ENCODE results near the gene KRT86.
"Not testable (repeated sequence)": the region's sequence is repeated elsewhere in the genome, so short reads cannot be mapped to it uniquely, and the experiment has no call there.

Gene KRT86

GRCh38 chr12:52238916-52239646 lies 35.4 kb upstream of the KRT86 start:
- DNase-seq: no peak

GRCh38 chr12:52239767-52240166 lies 34.7 kb upstream of the KRT86 start:
- peak; percentile 32 for DNase-seq

GRCh38 chr12:52240247-52240646 lies 34.2 kb upstream of the KRT86 start:
- not testable (repeated sequence) for DNase-seq

GRCh38 chr12:52241205-52241842 lies 33.1 kb upstream of the KRT86 start:
- peak; percentile 83 for DNase-seq

DNA sequence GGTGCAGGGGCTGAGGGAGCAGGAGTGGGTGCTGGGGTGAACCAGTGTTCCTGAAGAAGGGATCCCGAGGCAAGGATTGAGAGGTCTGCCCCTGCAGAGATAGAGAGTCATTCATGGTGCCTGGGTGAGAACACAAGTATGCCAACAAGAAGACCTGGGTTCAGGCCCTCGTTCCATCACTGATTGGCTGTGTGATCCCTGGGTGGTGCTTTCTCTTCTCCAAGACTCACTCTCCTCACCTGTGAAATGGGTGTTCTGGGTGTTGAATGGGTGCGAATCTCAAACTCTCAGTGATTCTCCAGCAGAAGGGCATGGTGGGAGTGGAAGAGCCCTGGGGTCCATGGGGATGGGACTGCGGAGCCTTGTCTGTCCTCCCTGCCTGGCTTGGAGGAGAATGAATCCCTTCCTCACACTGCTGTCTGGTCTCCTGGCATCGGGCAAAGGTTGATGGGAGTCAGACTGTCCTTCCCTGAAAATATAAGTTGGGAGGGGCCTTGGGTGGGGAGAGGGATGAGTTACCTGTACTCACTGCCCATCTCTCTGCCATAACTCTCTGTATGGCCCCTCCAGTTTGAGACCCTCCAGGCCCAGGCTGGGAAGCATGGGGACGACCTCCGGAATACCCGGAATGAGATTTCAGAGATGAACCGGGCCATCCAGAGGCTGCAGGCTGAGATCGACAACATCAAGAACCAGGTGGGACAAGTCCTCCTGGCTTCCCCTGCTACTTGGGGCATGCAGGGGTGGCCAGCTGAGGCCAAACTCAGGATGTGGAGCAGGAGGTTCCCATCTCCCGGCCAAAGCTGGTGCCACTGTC lies 31.8 kb upstream of the KRT86 start:
- DNase-seq: no peak

- DNase-seq: peak; percentile 89
Observed at GRCh38 chr12:52243259-52243855, 31.1 kb upstream of the KRT86 start.

- DNase-seq: peak; percentile 99
Observed at GRCh38 chr12:52243856-52244614, 30.4 kb upstream of the KRT86 start.

DNA sequence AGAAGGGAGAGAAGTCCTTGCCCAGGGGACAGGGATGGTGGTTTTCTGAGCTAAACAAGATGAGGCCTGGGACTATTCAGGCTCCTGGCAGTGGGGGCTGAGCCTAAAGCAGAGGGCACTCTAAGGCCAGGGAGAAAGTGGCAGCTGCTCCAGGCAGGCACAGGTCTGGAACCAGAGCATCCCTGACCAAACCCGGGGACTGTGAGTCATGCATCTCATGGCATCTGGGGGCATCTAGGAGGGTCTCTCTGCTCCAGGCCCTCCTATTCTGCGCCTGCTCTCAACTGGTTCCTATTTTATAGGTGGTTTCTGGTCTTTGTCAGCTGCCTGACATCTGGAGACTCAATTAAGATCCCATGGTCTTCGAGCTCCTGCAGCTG lies 29.8 kb upstream of the KRT86 start:
- peak; percentile 67 for DNase-seq

DNA sequence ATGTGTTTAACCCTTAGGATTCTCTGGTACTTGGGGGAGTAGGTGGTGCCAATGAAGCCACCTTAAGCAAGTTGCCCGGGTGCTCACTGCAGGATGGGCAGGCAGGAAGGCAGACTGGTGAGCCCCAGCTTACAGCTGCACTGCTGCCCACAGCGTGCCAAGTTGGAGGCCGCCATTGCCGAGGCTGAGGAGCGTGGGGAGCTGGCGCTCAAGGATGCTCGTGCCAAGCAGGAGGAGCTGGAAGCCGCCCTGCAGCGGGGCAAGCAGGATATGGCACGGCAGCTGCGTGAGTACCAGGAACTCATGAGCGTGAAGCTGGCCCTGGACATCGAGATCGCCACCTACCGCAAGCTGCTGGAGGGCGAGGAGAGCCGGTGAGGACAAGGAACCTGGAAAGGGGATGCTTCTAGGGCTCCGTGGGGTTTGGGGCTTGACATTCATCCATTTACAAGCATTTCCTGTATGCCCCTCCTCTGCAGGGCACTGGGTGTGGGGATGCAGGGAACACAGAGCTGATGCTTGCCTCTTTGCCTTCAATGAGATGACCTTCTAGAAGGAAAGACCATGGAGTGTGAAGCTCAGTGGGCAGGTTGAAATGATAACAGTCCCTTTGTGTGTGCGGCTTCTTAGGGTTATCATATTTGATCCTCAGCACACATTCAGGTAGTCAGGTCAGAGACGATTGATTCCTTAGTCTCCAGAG lies 29.0 kb upstream of the KRT86 start:
- DNase-seq: peak; percentile 38

DNA sequence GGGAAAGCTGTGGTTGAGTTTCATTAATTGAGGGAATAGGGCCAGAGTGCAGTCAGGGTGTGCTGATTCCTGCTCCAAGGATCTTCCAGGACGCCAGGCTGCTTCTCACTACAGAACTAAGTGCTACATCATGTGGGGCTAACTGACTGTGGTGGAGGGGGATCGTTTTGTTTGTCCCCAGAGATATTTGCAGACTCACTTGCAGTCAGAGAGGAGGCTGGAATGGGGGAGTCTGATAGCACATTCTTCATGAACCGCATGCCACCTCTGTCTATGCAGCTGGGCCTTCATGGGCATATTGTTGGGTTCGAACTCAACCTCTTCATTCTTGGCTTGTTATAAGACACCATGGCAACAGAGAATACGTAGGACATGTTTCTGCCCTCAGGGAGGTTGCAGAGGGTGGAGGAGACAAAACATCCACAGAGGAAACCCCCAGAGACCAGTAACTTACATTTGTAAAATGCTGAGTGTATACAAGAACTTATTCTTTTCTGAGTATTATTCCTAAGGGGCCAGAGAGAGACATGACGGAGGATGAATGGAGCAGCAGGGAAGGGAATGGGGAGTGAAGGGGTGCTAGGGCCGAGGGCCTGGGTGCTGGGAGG lies 28.4 kb upstream of the KRT86 start:
- DNase-seq: peak; percentile 70

GRCh38 chr12:52246720-52247621 lies 27.5 kb upstream of the KRT86 start:
- DNase-seq: peak; percentile 95

- no peak for DNase-seq
Observed at GRCh38 chr12:52247622-52248540, 26.6 kb upstream of the KRT86 start.

GRCh38 chr12:52248541-52249461 lies 25.6 kb upstream of the KRT86 start:
- no peak for DNase-seq

DNA sequence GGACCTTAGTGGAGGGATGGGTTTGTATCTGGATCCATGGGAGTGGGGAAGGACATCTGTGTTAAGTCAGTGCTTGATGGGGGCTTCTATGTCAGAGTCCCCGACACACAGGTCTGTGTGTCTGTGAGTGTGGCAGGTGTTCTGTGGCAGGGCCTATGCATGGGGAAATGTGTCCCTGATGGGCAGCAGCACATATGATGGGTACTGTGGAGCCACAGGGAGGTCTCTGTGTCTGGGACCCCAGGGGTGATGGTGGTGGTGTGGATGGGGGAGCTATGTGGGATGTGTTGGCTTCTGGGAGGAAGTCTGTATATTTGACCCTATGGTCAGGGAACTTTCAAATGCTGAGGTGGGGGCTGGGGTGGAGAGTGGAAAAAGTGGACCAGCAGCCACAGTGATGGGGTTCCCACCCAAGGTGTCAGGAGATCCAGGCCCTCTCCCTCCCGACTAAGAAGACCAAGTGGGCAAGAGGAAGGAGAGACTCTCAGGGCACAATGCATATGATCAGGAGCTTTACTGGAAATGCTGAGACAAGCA lies 24.9 kb upstream of the KRT86 start:
- no peak for DNase-seq

- no peak for DNase-seq
Observed at GRCh38 chr12:52250048-52250990, 24.1 kb upstream of the KRT86 start.

DNA sequence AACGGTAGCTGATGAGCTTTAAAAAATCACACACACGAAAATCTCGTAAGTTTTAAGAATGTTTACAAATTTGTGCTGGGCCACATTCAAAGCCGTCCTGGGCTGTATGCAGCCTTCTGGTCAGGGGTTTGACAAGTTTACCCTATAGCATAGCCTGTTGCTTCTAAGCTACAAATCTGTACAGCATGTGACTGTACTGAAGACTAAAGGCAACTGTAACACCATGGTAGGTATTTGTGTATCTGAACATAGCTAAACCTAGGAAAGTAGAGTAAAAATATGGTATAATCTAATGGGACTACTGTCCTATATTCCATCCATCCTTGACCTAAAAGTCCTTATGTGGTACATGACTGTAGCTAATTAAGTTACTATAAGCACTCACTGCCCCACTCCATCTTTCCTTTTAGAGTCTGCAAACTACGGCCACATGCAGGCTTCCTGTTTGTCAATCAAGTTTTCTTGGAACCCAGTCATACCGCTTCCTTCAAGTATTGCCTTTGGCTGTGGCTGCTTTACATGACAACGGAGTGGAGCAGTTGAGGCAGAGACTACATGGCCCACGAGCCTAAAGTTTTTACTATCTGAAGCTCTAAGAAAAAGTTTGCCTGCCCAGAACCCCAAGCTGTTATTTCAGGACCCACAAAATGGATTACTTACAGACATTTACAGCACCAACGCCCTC lies 22.9 kb upstream of the KRT86 start:
- no peak for DNase-seq
